Lower lobe of right lung (tissue), 2 donors: ENCODE results near the gene GUCD1. TPM values are rescaled to one million over a fixed set of nuclear protein-coding genes. Genes with fewer than 3 reads are reported as not detected.

ENCODE experiments used
- ATAC-seq, 2 donors: fragments of 200-7000 bp; cut with Tn5 transposase; one replicate each; pipeline ENCODE4 v1.9.1; 2020 to 2022; ENCODE audit warnings: mild to moderate bottlenecking in 2 of 2, moderate library complexity in 2 of 2
- DNase-seq: peaks from one replicate; pipeline ENCODE4 v3.0.0-alpha.2; 2020
- H3K27ac ChIP-seq: fragments of 200-600 bp; one replicate; pipeline ENCODE4 v1.8.0; 2022
- H3K27me3 ChIP-seq: fragments of 200-600 bp; one replicate; pipeline ENCODE4 v1.8.0; 2022; ENCODE audit warnings: low read depth
- H3K36me3 ChIP-seq: fragments of 200-600 bp; one replicate; pipeline ENCODE4 v1.8.0; 2022; ENCODE audit warnings: mild to moderate bottlenecking
- H3K4me1 ChIP-seq: fragments of 200-600 bp; one replicate; pipeline ENCODE4 v1.8.0; 2022
- H3K4me3 ChIP-seq: fragments of 200-600 bp; one replicate; pipeline ENCODE4 v1.8.0; 2022; ENCODE audit warnings: mild to moderate bottlenecking
- H3K9me3 ChIP-seq: fragments of 200-600 bp; one replicate; pipeline ENCODE4 v1.8.0; 2022
- intact Hi-C: fragments of 100-400 bp; cut with DNase I; formaldehyde crosslinking; loops from one replicate; pipeline ENCODE4 v1.11.0; 2022
- total RNA-seq: library from RNA; stranded (reverse); fragmentation: NEBNext Ultra II Directional; extraction: Animal tissue kit (Norgen Biotek cat#: 25700); gene quantifications from one replicate; pipeline ENCODE4 v1.2.1, GENCODE V29; 2021
- TF ChIP-seq, protein P1 (sequence below): fragments of 200-600 bp; IDR thresholded peaks from one replicate; pipeline ENCODE4 v1.8.0; 2022; ENCODE audit warnings: antibody characterized with exemption, mild to moderate bottlenecking
- donor health status: DM: no; HTN: yes; CAD: no; lungs with severe emphysema.

Gene GUCD1
- total RNA-seq, 1 donor from 2014 or later = 120 TPM

GRCh38 chr22:24550902-24551435 is 4.0 kb downstream of the GUCD1 start:
- Histone ChIP-seq H3K4me3 (no peak overlapping the region), H3K27ac (no peak overlapping the region), H3K9me3 (no peaks in the 10 kb centered on the region), H3K27me3 (no peaks in the 10 kb centered on the region), H3K36me3 (peaks cover 50% of the 10 kb centered on the region), H3K4me1 (peaks cover 51% of the 10 kb centered on the region)
- TF ChIP-seq, protein P1, sequence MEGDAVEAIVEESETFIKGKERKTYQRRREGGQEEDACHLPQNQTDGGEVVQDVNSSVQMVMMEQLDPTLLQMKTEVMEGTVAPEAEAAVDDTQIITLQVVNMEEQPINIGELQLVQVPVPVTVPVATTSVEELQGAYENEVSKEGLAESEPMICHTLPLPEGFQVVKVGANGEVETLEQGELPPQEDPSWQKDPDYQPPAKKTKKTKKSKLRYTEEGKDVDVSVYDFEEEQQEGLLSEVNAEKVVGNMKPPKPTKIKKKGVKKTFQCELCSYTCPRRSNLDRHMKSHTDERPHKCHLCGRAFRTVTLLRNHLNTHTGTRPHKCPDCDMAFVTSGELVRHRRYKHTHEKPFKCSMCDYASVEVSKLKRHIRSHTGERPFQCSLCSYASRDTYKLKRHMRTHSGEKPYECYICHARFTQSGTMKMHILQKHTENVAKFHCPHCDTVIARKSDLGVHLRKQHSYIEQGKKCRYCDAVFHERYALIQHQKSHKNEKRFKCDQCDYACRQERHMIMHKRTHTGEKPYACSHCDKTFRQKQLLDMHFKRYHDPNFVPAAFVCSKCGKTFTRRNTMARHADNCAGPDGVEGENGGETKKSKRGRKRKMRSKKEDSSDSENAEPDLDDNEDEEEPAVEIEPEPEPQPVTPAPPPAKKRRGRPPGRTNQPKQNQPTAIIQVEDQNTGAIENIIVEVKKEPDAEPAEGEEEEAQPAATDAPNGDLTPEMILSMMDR = no peak
- no peak for DNase-seq
- ATAC-seq = no peak
- intact Hi-C loops = no loop called here

DNA sequence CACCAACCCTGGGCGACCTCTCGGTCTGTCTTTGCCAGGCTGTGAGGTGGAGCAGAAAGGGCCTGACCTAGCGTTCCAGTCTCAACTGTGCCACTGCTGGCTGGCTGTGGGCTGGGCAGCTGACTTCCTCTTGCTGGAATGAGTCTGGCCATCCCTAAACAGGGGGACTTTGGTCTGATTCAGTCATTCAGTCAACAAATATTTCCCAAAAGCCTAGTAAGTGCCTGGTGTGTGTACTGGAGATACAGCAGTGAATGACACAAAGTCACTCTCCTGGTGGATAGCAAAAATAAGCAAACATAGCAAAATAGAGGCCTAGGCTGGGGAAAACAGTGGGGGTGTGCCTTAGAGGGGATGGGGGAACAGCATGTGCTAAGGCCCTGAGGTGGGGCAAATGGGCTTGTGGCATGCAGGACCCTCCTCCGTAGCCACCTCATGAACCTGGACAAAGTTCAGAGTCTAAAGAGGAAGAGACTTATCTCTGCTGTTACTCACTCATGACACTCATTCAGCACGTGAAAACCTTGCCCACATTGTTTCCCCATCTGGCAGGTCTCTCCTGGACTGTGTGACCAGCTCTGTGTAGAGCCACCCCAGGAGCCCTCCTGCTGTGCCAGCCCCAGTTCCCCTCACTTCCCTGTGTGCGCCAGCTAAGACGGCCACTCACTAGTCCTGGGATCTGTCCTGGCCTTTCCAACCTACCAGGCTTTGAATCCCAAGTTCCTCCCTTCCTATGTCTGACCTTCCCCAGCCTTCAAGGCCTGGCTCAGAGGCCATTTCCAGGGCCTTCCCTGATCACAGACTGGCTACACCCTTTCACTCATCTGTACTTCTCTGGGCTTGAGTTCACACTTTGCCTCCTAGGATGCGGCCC is 4.7 kb downstream of the GUCD1 start:
- no peak for DNase-seq
- no peak for ATAC-seq
- no peak overlapping the region for H3K4me3 ChIP-seq
- peaks cover 56% of the 10 kb centered on the region for H3K4me1 ChIP-seq
- no peaks in the 10 kb centered on the region for H3K9me3 ChIP-seq
- intact Hi-C loops = no loop called here
- peaks cover 51% of the 10 kb centered on the region for H3K36me3 ChIP-seq
- H3K27me3 ChIP-seq = no peaks in the 10 kb centered on the region
- H3K27ac ChIP-seq = peak overlapping the region; percentile 20
- TF ChIP-seq, protein P1 = no peak

DNA sequence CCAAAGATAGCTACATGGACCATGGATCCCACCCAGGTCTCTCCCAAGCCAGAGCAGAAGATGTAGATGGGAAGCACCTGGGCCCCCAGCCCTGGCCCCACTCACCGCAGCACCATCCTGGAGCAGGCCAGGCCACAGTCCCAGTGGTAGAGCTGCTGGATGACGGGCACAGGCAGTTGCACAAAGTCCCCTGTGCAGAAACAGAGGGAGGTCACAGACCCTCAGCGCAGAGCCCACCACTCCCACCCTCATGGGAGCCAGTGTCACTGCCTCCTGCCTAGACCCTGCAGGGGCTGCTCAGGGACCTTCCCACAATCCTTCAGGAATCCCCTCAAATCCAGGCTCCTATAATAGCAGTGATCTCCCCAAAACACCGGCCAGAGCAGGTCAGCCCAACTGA is 6.1 kb downstream of the GUCD1 start:
- Histone ChIP-seq H3K36me3 (peaks cover 65% of the 10 kb centered on the region), H3K4me3 (no peak overlapping the region), H3K4me1 (peaks cover 60% of the 10 kb centered on the region), H3K27ac (no peak overlapping the region), H3K9me3 (no peaks in the 10 kb centered on the region), H3K27me3 (no peaks in the 10 kb centered on the region)
- TF ChIP-seq, protein P1 = no peak
- ATAC-seq (no peak), DNase-seq (no peak)
- intact Hi-C loops = no loop called here

DNA sequence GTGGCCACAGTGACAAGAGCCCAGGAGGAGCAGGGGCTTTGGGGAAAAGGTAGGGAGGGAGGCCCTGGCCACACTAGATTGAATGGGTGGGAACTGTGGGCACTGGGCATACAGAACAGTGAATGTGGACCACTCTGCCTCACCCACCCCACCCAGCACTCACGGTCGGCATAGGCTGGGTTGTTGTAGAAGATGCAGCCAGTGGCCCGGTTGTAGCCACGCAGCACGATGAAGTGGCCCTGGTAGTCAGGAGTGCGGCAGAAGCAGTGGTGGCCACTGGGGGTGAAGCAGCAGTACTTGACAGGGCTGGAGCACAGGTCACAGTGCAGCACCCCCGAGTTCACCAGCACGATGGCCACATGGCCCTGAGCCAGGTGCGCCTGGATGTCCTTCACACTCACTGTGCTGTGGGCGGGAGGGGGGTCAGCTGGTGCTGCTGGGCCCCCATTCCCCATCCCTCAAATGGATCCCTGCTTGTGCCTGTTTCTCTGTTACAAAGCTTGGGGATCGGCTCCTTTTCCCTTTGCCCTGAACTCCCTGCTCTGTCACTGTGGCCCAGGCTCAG is 11.2 kb downstream of the GUCD1 start:
- ATAC-seq = no peak
- no peak for DNase-seq

GRCh38 chr22:24543185-24543601 is 11.7 kb downstream of the GUCD1 start:
- H3K4me3 ChIP-seq = no peak overlapping the region
- DNase-seq (no peak), ATAC-seq (peak; percentile 12 to 15)
- intact Hi-C loops = no loop called here
- peak overlapping the region; percentile 46 for H3K27ac ChIP-seq
- TF ChIP-seq, protein P1 = no peak
- H3K4me1 ChIP-seq = peaks cover 32% of the 10 kb centered on the region
- no peaks in the 10 kb centered on the region for H3K27me3 ChIP-seq
- peaks cover 92% of the 10 kb centered on the region for H3K36me3 ChIP-seq
- no peaks in the 10 kb centered on the region for H3K9me3 ChIP-seq

More for the DNA sequence above, 11.2 kb downstream of the GUCD1 start:
- no peak overlapping the region for H3K27ac ChIP-seq
- intact Hi-C loops = no loop called here
- TF ChIP-seq, protein P1 = no peak
- no peak overlapping the region for H3K4me3 ChIP-seq
- no peaks in the 10 kb centered on the region for H3K9me3 ChIP-seq
- no peaks in the 10 kb centered on the region for H3K27me3 ChIP-seq
- H3K4me1 ChIP-seq = peaks cover 32% of the 10 kb centered on the region
- peaks cover 92% of the 10 kb centered on the region for H3K36me3 ChIP-seq
